ENCODE measurements around the gene ZNF556.
"Not testable (repeated sequence)": the region's sequence is repeated elsewhere in the genome, so short reads cannot be mapped to it uniquely, and the experiment has no call there.

DNA sequence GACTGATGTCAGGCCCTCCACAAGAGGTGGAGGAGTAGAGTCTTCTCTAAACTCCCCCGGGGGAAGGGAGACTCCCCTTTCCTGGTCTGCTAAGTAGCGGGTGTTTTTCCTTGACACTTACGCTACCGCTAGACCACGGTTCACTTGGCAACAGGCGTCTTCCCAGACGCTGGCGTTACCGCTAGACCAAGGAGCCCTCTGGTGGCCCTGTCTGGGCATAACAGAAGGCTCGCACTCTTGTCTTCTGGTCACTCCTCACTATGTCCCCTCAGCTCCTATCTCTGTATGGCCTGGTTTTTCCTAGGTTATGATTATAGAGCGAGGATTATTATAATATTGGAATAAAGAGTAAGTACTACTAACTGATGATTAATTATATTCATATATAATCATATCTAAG is 5.0 kb downstream of the ZNF556 start:
- TF ChIP-seq, protein P1, sequence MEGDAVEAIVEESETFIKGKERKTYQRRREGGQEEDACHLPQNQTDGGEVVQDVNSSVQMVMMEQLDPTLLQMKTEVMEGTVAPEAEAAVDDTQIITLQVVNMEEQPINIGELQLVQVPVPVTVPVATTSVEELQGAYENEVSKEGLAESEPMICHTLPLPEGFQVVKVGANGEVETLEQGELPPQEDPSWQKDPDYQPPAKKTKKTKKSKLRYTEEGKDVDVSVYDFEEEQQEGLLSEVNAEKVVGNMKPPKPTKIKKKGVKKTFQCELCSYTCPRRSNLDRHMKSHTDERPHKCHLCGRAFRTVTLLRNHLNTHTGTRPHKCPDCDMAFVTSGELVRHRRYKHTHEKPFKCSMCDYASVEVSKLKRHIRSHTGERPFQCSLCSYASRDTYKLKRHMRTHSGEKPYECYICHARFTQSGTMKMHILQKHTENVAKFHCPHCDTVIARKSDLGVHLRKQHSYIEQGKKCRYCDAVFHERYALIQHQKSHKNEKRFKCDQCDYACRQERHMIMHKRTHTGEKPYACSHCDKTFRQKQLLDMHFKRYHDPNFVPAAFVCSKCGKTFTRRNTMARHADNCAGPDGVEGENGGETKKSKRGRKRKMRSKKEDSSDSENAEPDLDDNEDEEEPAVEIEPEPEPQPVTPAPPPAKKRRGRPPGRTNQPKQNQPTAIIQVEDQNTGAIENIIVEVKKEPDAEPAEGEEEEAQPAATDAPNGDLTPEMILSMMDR (optimal IDR thresholded peaks at IDR 0.05 in 1 of 3, IDR thresholded peaks at IDR 0.05 in 1 of 3, conservative IDR thresholded peaks at IDR 0.05 in 1 of 3; ENCODE audit: extremely low read depth in 1 of 3, insufficient read depth in 2 of 3, low read length in 3 of 3) = peak in 1 of 3 experiments; percentile 20
- not testable (repeated sequence) for TF ChIP-seq EZH2 (IDR thresholded peaks at IDR 0.05; ENCODE audit: low read length)
